ENCODE data around the gene FKBP7. TPM values are rescaled to one million over a fixed set of nuclear protein-coding genes. Genes with fewer than 3 reads are reported as not detected.
"Not testable (repeated sequence)": the region's sequence is repeated elsewhere in the genome, so short reads cannot be mapped to it uniquely, and the experiment has no call there.

Gene FKBP7
- total and polyA plus RNA-seq, 2 experiments from 2014 or later, result 28.4 to 81.1 TPM

DNA sequence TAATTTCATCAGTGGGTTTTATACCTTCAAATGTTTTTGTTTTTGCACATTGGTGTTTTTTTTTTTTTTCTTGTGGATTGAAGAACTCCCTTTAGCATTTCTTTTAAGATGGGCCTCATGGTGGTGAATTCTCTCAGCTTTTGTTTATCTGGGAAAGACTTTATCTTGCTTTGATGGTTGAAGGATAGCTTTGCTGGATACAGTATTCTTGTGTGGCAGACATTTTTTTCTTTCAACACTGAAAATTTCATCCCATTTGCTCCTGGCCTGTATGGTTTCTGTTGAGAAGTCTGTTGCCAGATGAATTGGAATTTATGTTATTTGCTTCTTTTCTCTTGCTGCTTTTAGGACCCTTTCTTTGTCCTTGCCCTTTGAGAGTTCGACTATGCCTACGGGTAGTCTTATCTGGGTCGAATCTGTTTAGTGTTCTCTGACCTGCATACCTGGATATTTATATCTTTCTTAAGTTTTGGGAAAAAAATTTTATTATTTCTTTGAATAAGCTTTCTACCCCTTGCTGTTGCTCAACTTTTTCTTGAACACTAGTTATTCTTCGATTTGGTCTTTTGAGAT is 53.1 kb downstream of the FKBP7 start:
- WGBS, 2 experiments (ENCODE audit: low coverage in 1 of 2, low lambda C conversion rate in 2 of 2, missing lambda C conversion rate in 2 of 2), result 94 to 98% methylated on average over 4 of the region's 4 CpGs
- Histone ChIP-seq H3K9me3 (ENCODE audit: low read depth) (no peaks in the 10 kb centered on the region), H3K27me3 (replicated peaks; ENCODE audit: insufficient read depth) (no peaks in the 10 kb centered on the region), H3F3A (ENCODE audit: insufficient read depth) (peaks cover 4% of the 10 kb centered on the region; the same call in 1 of the 2 replicates), H4K20me1 (ENCODE audit: insufficient read depth) (no peaks in the 10 kb centered on the region), H3K9ac (no peak overlapping the region), H3K9me2 (ENCODE audit: insufficient read depth) (no peaks in the 10 kb centered on the region), H3K4me3 (no peak overlapping the region), H3K4me2 (ENCODE audit: unreplicated experiment) (no peak overlapping the region), H3K27ac (no peak overlapping the region), H2AFZ (no peak overlapping the region), H3K79me2 (ENCODE audit: insufficient read depth) (peaks cover 14% of the 10 kb centered on the region; the same call in 1 of the 2 replicates), H3K4me1 (ENCODE audit: insufficient read depth) (no peaks in the 10 kb centered on the region), H3K36me3 (ENCODE audit: low read depth) (peaks cover 10% of the 10 kb centered on the region; the same call in 1 of the 2 replicates)
- no peak for DNase-seq
- TF ChIP-seq EZH2phosphoT487 (IDR thresholded peaks at IDR 0.05; ENCODE audit: insufficient read depth, low read depth) (no peak), EZH2 (IDR thresholded peaks at IDR 0.05; ENCODE audit: insufficient read depth, poor library complexity, severe bottlenecking) (no peak)
- in situ Hi-C loops (cut with MboI), result no loop called here

DNA sequence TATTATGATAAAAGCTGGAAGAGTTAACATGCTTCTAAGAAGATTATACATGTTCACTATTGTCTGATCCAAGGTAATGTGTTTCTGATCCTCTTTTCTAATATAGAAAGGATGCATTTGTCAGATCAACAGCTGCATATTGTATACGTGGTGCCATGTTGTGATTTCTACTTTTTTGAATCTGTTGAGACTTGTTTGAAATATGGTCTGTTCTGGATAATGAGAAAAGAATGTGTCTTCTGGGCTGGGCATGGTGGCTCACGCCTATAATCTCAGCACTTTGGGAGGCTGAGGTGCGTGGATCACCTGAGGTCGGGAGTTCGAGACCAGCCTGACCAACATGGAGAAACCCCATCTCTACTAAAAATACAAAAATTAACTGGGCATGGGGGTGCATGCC is 54.7 kb downstream of the FKBP7 start:
- in situ Hi-C loops (cut with MboI); DNase-seq; H3K4me1 ChIP-seq (ENCODE audit: insufficient read depth); H3K9me2 ChIP-seq (ENCODE audit: insufficient read depth); H3K36me3 ChIP-seq (ENCODE audit: low read depth); H2AFZ ChIP-seq; H3K4me3 ChIP-seq; H3K9ac ChIP-seq; H3K9me3 ChIP-seq (ENCODE audit: low read depth); H3F3A ChIP-seq (ENCODE audit: insufficient read depth); H3K4me2 ChIP-seq (ENCODE audit: unreplicated experiment); H4K20me1 ChIP-seq (ENCODE audit: insufficient read depth); H3K27me3 ChIP-seq (replicated peaks; ENCODE audit: insufficient read depth); H3K27ac ChIP-seq: not testable (repeated sequence)
- WGBS, 2 experiments (ENCODE audit: low coverage in 1 of 2, low lambda C conversion rate in 2 of 2, missing lambda C conversion rate in 2 of 2), result 88 to 91% methylated on average over 5 of the region's 5 CpGs
- peaks cover 14% of the 10 kb centered on the region; the same call in 1 of the 2 replicates for H3K79me2 ChIP-seq (ENCODE audit: insufficient read depth)

DNA sequence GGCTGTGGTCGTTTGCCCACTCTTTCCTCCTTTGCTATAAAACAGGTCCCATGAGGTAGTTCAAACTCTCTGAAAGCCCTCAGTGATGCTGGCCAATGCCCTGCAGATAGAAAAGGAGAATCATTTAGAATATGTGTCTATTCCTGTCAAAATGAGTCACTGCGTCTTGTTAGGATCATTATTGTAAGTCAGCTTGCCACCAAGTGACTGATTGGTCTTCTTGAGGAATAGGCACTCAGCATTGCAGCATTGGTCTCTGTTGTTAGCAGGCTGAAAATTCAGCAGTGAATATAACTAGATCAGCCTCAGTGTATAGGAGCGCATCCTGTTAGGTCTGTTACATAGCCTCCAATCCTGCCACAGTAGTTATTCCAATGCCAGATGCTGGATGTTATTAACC is 56.3 kb downstream of the FKBP7 start:
- Histone ChIP-seq H3K27ac (no peak overlapping the region), H4K20me1 (ENCODE audit: insufficient read depth) (no peaks in the 10 kb centered on the region), H3K27me3 (replicated peaks; ENCODE audit: insufficient read depth) (no peaks in the 10 kb centered on the region), H3K9me3 (ENCODE audit: low read depth) (no peaks in the 10 kb centered on the region), H3K4me2 (ENCODE audit: unreplicated experiment) (no peak overlapping the region), H3F3A (ENCODE audit: insufficient read depth) (no peaks in the 10 kb centered on the region), H3K9ac (no peak overlapping the region), H2AFZ (no peak overlapping the region), H3K36me3 (ENCODE audit: low read depth) (0 out of 2 replicates have a peak, but pooled peaks cover 3% of the 10 kb centered on the region), H3K79me2 (ENCODE audit: insufficient read depth) (peaks cover 14% of the 10 kb centered on the region; the same call in 1 of the 2 replicates), H3K9me2 (ENCODE audit: insufficient read depth) (no peaks in the 10 kb centered on the region), H3K4me3 (no peak overlapping the region), H3K4me1 (ENCODE audit: insufficient read depth) (no peaks in the 10 kb centered on the region)
- in situ Hi-C loops (cut with MboI), result no loop called here
- TF ChIP-seq EZH2phosphoT487 (IDR thresholded peaks at IDR 0.05; ENCODE audit: insufficient read depth, low read depth) (no peak), EZH2 (IDR thresholded peaks at IDR 0.05; ENCODE audit: insufficient read depth, poor library complexity, severe bottlenecking) (no peak)
- no peak for DNase-seq
- WGBS, 2 experiments (ENCODE audit: low coverage in 1 of 2, low lambda C conversion rate in 2 of 2, missing lambda C conversion rate in 2 of 2), result 84 to 85% methylated on average over 3 of the region's 3 CpGs

DNA sequence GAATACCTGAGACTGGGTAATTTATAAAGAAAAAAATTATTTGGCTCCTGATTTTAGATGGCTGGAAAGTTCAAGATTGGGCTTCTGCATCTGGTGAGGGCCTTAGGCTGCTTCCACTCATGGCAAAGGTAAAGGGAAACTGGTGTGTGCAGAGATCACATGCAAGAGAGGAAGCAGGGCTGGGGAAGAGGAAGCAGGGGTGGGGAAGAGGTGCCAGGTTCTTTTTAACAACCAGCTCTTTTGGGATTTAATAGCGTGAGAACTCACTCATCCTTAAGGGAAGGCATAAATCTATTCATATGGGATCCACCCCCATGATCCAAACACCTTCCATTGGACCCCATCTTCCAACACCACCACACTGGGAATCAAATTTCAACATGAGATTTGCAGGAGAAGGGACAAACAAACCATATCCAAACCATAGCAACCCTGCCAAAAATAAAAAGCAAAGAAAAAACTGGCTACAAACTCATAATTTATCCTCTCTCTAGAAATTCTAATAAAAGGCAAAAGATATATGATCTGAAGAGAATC is 57.9 kb downstream of the FKBP7 start:
- in situ Hi-C loops (cut with MboI), result no loop called here
- H3K27me3 ChIP-seq (replicated peaks; ENCODE audit: insufficient read depth), result no peaks in the 10 kb centered on the region
- peaks cover 10% of the 10 kb centered on the region; the same call in 1 of the 2 replicates for H3K79me2 ChIP-seq (ENCODE audit: insufficient read depth)
- WGBS, 2 experiments (ENCODE audit: low coverage in 1 of 2, low lambda C conversion rate in 2 of 2, missing lambda C conversion rate in 2 of 2), result 90 to 93% methylated on average over 1 of the region's 1 CpG
- H3K4me1 ChIP-seq (ENCODE audit: insufficient read depth), result no peaks in the 10 kb centered on the region
- no peaks in the 10 kb centered on the region for H3K9me2 ChIP-seq (ENCODE audit: insufficient read depth)
- H3F3A ChIP-seq (ENCODE audit: insufficient read depth), result no peaks in the 10 kb centered on the region
- DNase-seq, result no peak
- no peaks in the 10 kb centered on the region for H4K20me1 ChIP-seq (ENCODE audit: insufficient read depth)
- H3K36me3 ChIP-seq (ENCODE audit: low read depth), result no peaks in the 10 kb centered on the region
- no peak overlapping the region for H2AFZ ChIP-seq
- H3K9ac ChIP-seq, result no peak overlapping the region
- H3K27ac ChIP-seq, result no peak overlapping the region
- H3K4me2 ChIP-seq (ENCODE audit: unreplicated experiment), result no peak overlapping the region
- H3K4me3 ChIP-seq, result no peak overlapping the region
- TF ChIP-seq EZH2 (IDR thresholded peaks at IDR 0.05; ENCODE audit: insufficient read depth, poor library complexity, severe bottlenecking), result no peak
- TF ChIP-seq EZH2phosphoT487 (IDR thresholded peaks at IDR 0.05; ENCODE audit: insufficient read depth, low read depth), result no peak
- no peaks in the 10 kb centered on the region for H3K9me3 ChIP-seq (ENCODE audit: low read depth)

Data from GM23248 (cell line).